ENCODE results near the gene SLC7A6OS. TPM values are rescaled to one million over a fixed set of nuclear protein-coding genes. Genes with fewer than 3 reads are reported as not detected.

SLC7A6OS gene
- total and polyA plus RNA-seq, 10 of the 15 experiments (the other 5 are each of a cell fraction or from before 2014, with no cell fraction given) = 2.9 to 27.4 (median 16.9) TPM

- H3K4me1 ChIP-seq (ENCODE audit: control insufficient read depth, insufficient read depth, low read length) = peaks cover 84% of the 10 kb centered on the region
- no peak overlapping the region; the same call in 1 of the 2 replicates for H3K4me3 ChIP-seq
- ChIA-PET POLR2A (interaction anchor here (0.6 to 11.1 kb wide), 12 partner anchors 9 to 673 kb away, joined by 3 to 177 read pairs (median 4); partner anchors contain the start of gene SLC7A6), RAD21 (ENCODE audit: unreplicated experiment) (interaction anchor here (1.2 to 4.8 kb wide), 9 partner anchors 11 to 43 kb away, joined by 3 to 97 read pairs (median 10); partner anchors contain the start of genes PRMT7, SLC7A6 and SLC7A6OS), SMC1A (ENCODE audit: uncharacterized antibody, unreplicated experiment) (interaction anchor here (0.7 to 16.5 kb wide), 9 partner anchors 13 to 168 kb away, joined by 3 to 253 read pairs (median 5); partner anchors contain the start of genes PRMT7, SLC7A6 and SLC7A6OS), CTCF (interaction anchor here (1.7 to 5.2 kb wide), 6 partner anchors 8 to 41 kb away, joined by 5 to 126 read pairs (median 18); partner anchors contain the start of genes PRMT7, SLC7A6 and SLC7A6OS)
- WGBS (ENCODE audit: insufficient coverage, insufficient replicate concordance, low lambda C conversion rate, missing lambda C conversion rate) = 67% methylated on average over 11 of the region's 12 CpGs
- no peaks in the 10 kb centered on the region for H3K9me3 ChIP-seq (replicated peaks; ENCODE audit: control insufficient read depth, insufficient read depth, low read length)
- intact Hi-C loops (cut with micrococcal nuclease; ENCODE audit: unreplicated experiment) (no loop called here), in situ Hi-C loops (cut with MboI) (no loop called here)
- DNase-seq (ENCODE audit: low read depth, low spot score) (no peak), ATAC-seq (peak; percentile 9; the same call in 2 of the 3 replicates), FAIRE-seq (no peak)
- no TSS peak for BruUV-seq (replicated peaks)
- H3K27me3 ChIP-seq (replicated peaks in 1 of 2; ENCODE audit: control insufficient read depth in 2 of 2, insufficient read depth in 2 of 2, low read length in 1 of 2) = no peaks in the 10 kb centered on the region
- H3K79me2 ChIP-seq (ENCODE audit: control insufficient read depth, insufficient read depth, low read length) = peaks cover 51% of the 10 kb centered on the region
- H3K27ac ChIP-seq (ENCODE audit: control insufficient read depth, insufficient read depth) = peak overlapping the region; percentile 91
- H3K4me2 ChIP-seq (ENCODE audit: control insufficient read depth, insufficient read depth) = peak overlapping the region; percentile 77
- H3K36me3 ChIP-seq (ENCODE audit: control insufficient read depth in 2 of 2, insufficient read depth in 2 of 2, low read length in 1 of 2) = peaks cover 19 to 20% of the 10 kb centered on the region in 2 experiments; a peak in 3 of 4 replicates
- peak overlapping the region; percentile 30 for H3K9ac ChIP-seq (ENCODE audit: control insufficient read depth, insufficient read depth, low read length)
- no peak overlapping the region; the same call in none of the 2 replicates for H2AFZ ChIP-seq (ENCODE audit: control insufficient read depth, low read depth, low read length)
- H4K20me1 ChIP-seq (ENCODE audit: control insufficient read depth, insufficient read depth) = no peaks in the 10 kb centered on the region
- TF ChIP-seq ZBTB40 (IDR thresholded peaks at IDR 0.05; ENCODE audit: borderline replicate concordance) = no peak
- TF ChIP-seq NBN (IDR thresholded peaks at IDR 0.05) = no peak
- TF ChIP-seq, protein P1, sequence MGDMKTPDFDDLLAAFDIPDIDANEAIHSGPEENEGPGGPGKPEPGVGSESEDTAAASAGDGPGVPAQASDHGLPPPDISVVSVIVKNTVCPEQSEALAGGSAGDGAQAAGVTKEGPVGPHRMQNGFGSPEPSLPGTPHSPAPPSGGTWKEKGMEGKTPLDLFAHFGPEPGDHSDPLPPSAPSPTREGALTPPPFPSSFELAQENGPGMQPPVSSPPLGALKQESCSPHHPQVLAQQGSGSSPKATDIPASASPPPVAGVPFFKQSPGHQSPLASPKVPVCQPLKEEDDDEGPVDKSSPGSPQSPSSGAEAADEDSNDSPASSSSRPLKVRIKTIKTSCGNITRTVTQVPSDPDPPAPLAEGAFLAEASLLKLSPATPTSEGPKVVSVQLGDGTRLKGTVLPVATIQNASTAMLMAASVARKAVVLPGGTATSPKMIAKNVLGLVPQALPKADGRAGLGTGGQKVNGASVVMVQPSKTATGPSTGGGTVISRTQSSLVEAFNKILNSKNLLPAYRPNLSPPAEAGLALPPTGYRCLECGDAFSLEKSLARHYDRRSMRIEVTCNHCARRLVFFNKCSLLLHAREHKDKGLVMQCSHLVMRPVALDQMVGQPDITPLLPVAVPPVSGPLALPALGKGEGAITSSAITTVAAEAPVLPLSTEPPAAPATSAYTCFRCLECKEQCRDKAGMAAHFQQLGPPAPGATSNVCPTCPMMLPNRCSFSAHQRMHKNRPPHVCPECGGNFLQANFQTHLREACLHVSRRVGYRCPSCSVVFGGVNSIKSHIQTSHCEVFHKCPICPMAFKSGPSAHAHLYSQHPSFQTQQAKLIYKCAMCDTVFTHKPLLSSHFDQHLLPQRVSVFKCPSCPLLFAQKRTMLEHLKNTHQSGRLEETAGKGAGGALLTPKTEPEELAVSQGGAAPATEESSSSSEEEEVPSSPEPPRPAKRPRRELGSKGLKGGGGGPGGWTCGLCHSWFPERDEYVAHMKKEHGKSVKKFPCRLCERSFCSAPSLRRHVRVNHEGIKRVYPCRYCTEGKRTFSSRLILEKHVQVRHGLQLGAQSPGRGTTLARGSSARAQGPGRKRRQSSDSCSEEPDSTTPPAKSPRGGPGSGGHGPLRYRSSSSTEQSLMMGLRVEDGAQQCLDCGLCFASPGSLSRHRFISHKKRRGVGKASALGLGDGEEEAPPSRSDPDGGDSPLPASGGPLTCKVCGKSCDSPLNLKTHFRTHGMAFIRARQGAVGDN (IDR thresholded peaks at IDR 0.05) = no peak
- TF ChIP-seq ZNF274 (IDR thresholded peaks at IDR 0.05; ENCODE audit: insufficient read depth, insufficient read length) = no peak
- no peak for TF ChIP-seq ZBED1 (IDR thresholded peaks at IDR 0.05; ENCODE audit: borderline replicate concordance)
- TF ChIP-seq, protein P2, sequence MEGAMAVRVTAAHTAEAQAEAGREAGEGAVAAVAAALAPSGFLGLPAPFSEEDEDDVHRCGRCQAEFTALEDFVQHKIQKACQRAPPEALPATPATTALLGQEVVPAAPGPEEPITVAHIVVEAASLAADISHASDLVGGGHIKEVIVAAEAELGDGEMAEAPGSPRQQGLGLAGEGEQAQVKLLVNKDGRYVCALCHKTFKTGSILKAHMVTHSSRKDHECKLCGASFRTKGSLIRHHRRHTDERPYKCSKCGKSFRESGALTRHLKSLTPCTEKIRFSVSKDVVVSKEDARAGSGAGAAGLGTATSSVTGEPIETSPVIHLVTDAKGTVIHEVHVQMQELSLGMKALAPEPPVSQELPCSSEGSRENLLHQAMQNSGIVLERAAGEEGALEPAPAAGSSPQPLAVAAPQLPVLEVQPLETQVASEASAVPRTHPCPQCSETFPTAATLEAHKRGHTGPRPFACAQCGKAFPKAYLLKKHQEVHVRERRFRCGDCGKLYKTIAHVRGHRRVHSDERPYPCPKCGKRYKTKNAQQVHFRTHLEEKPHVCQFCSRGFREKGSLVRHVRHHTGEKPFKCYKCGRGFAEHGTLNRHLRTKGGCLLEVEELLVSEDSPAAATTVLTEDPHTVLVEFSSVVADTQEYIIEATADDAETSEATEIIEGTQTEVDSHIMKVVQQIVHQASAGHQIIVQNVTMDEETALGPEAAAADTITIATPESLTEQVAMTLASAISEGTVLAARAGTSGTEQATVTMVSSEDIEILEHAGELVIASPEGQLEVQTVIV (IDR thresholded peaks at IDR 0.05; ENCODE audit: borderline replicate concordance, partially characterized antibody) = no peak
- no peak for TF ChIP-seq EP300 (IDR thresholded peaks at IDR 0.05; ENCODE audit: borderline replicate concordance in 1 of 2, control insufficient read depth in 1 of 2, low read depth in 2 of 2, low read length in 2 of 2)
- TF ChIP-seq SPI1 (IDR thresholded peaks at IDR 0.05; ENCODE audit: borderline replicate concordance, insufficient read depth, low read depth, low read length) = peak; percentile 88
- 0 out of 2 replicates have a peak, but pooled peaks have one; percentile 41 for TF ChIP-seq MTA3 (IDR thresholded peaks at IDR 0.05; ENCODE audit: borderline replicate concordance, low read length)
- TF ChIP-seq CREM (IDR thresholded peaks at IDR 0.05; ENCODE audit: low read depth) = no peak
Measured at GRCh38 chr16:68286153-68287074, 24.3 kb downstream of the SLC7A6OS start.
